SH-SY5Y (cell line): ENCODE data around the gene THRB.

Source experiments
- GATA2 ChIP-seq: IDR thresholded peaks from 2 replicates; pipeline ENCODE4 v1.6.1; 2011; ENCODE audit warnings: mild to moderate bottlenecking, low read depth, low read length
- GATA3 ChIP-seq: IDR thresholded peaks from 2 replicates; pipeline ENCODE4 v1.6.1; 2011; ENCODE audit warnings: low read depth, mild to moderate bottlenecking, low read length, moderate library complexity

GRCh38 chr3:24482096-24482705, 12.4 kb downstream of the THRB start:
- TF ChIP-seq GATA3: no peak
- TF ChIP-seq GATA2: no peak
